ENCODE data around the gene SLC49A3. TPM values are rescaled to one million over a fixed set of nuclear protein-coding genes. Genes with fewer than 3 reads are reported as not detected.
"Not testable (repeated sequence)": the region's sequence is repeated elsewhere in the genome, so short reads cannot be mapped to it uniquely, and the experiment has no call there.

Gene SLC49A3
- total and polyA plus RNA-seq, 12 donors, result 1.4 to 24.5 (median 7.3) TPM

- Histone ChIP-seq H3K27me3 (peaks cover 8% of the 10 kb centered on the region), H3K27ac (no peak overlapping the region), H3K4me1 (replicated peaks in 1 of 2) (no peaks in the 10 kb centered on the region), H3K4me3 (no peak overlapping the region), H3K36me3 (replicated peaks in 1 of 2) (no peaks in the 10 kb centered on the region), H3K9me3 (replicated peaks in 1 of 3) (no peaks in the 10 kb centered on the region)
- 60 to 68% (median 63%) methylated on average over 11 to 13 of the region's 13 CpGs for WGBS, 4 donors
- no peak for DNase-seq
- TF ChIP-seq CTCF (IDR thresholded peaks at IDR 0.05) (no peak), POLR2A (IDR thresholded peaks at IDR 0.05) (no peak)
- intact Hi-C loops (cut with DNase I), result no loop called here
Observed at GRCh38 chr4:647481-647880, 41.5 kb downstream of the SLC49A3 start.

GRCh38 chr4:646460-646859 is 42.5 kb downstream of the SLC49A3 start:
- intact Hi-C loops (cut with DNase I), result no loop called here
- Histone ChIP-seq H3K9me3 (replicated peaks in 1 of 3) (no peaks in the 10 kb centered on the region), H3K27me3 (peaks cover 8% of the 10 kb centered on the region), H3K4me1 (replicated peaks in 1 of 2) (no peaks in the 10 kb centered on the region), H3K27ac (no peak overlapping the region), H3K4me3 (no peak overlapping the region), H3K36me3 (replicated peaks in 1 of 2) (no peaks in the 10 kb centered on the region)
- WGBS, 4 donors, result 60 to 83% (median 65%) methylated on average over 32 of the region's 32 CpGs
- DNase-seq, result no peak
- TF ChIP-seq POLR2A (IDR thresholded peaks at IDR 0.05), result no peak

GRCh38 chr4:642366-642765 is 46.6 kb downstream of the SLC49A3 start:
- H3K9me3 ChIP-seq (replicated peaks in 1 of 3); H3K4me3 ChIP-seq; H3K36me3 ChIP-seq (replicated peaks in 1 of 2); H3K4me1 ChIP-seq (replicated peaks in 1 of 2); H3K27ac ChIP-seq; H3K27me3 ChIP-seq; intact Hi-C loops (cut with DNase I); DNase-seq: not testable (repeated sequence)
- WGBS, 4 donors, result 71 to 88% (median 81%) methylated on average over 6 of the region's 6 CpGs

- H3K9me3 ChIP-seq (replicated peaks in 1 of 3), result no peaks in the 10 kb centered on the region
- H3K4me3 ChIP-seq, result no peak overlapping the region
- no peaks in the 10 kb centered on the region for H3K4me1 ChIP-seq (replicated peaks in 1 of 2)
- intact Hi-C loops (cut with DNase I), result no loop called here
- 67 to 70% (median 69%) methylated on average over 19 to 32 of the region's 32 CpGs for WGBS, 4 donors
- H3K27ac ChIP-seq, result no peak overlapping the region
- TF ChIP-seq POLR2A (IDR thresholded peaks at IDR 0.05) (no peak), CTCF (IDR thresholded peaks at IDR 0.05) (no peak)
- no peak for DNase-seq
- H3K27me3 ChIP-seq, result peaks cover 9% of the 10 kb centered on the region
- H3K36me3 ChIP-seq (replicated peaks in 1 of 2), result no peaks in the 10 kb centered on the region
Observed at GRCh38 chr4:637536-638280, 51.2 kb downstream of the SLC49A3 start.

GRCh38 chr4:636628-637159 is 52.3 kb downstream of the SLC49A3 start:
- DNase-seq, result no peak
- Histone ChIP-seq H3K4me3 (no peak overlapping the region), H3K27ac (no peak overlapping the region), H3K36me3 (replicated peaks in 1 of 2) (no peaks in the 10 kb centered on the region), H3K4me1 (replicated peaks in 1 of 2) (no peaks in the 10 kb centered on the region), H3K9me3 (replicated peaks in 1 of 3) (no peaks in the 10 kb centered on the region), H3K27me3 (peaks cover 9% of the 10 kb centered on the region)
- 38 to 70% (median 59%) methylated on average over 5 to 13 of the region's 13 CpGs for WGBS, 4 donors
- TF ChIP-seq POLR2A (IDR thresholded peaks at IDR 0.05) (no peak), CTCF (IDR thresholded peaks at IDR 0.05) (no peak)
- intact Hi-C loops (cut with DNase I), result no loop called here

Data from adrenal gland (tissue), 12 donors.